Left lung (tissue), 10 donors: ENCODE data around the gene ANHX. TPM values are rescaled to one million over a fixed set of nuclear protein-coding genes. Genes with fewer than 3 reads are reported as not detected.

Experiments used
- ATAC-seq: fragments of 200-7000 bp; cut with Tn5 transposase; one replicate; pipeline ENCODE4 v1.9.1; 2020; ENCODE audit warnings: moderate library complexity
- DNase-seq, 4 donors: peaks; one replicate each; pipeline ENCODE4 v3.0.0-alpha.2; 2013 to 2020
- H3K27ac ChIP-seq, 2 donors: fragments of 200-600 bp; sonication (generic) in 1 of 2; one replicate each; pipeline versions ENCODE4 v1.5.0 to v1.8.0; 2020 to 2021
- H3K27me3 ChIP-seq, 2 donors: fragments of 200-600 bp; sonication (generic) in 1 of 2; one replicate each; pipeline versions ENCODE4 v1.5.0 to v1.8.0; 2020 to 2021
- H3K36me3 ChIP-seq, 2 donors: fragments of 200-600 bp; sonication (generic) in 1 of 2; one replicate each; pipeline versions ENCODE4 v1.5.0 to v1.8.0; 2020 to 2021
- H3K4me1 ChIP-seq, 2 donors: fragments of 200-600 bp; one replicate each; pipeline ENCODE4 v1.8.0; 2021
- H3K4me3 ChIP-seq, 2 donors: fragments of 200-600 bp; sonication (generic) in 1 of 2; one replicate each; pipeline versions ENCODE4 v1.5.0 to v1.8.0; 2020 to 2021; ENCODE audit warnings: mild to moderate bottlenecking in 1 of 2
- H3K9me3 ChIP-seq, 2 donors: fragments of 200-600 bp; sonication (generic) in 1 of 2; one replicate each; pipeline versions ENCODE4 v1.5.0 to v1.8.0; 2020 to 2021
- CTCF ChIP-seq, 2 donors: fragments of 200-600 bp; sonication (generic) in 1 of 2; IDR thresholded peaks; one replicate each; pipeline versions ENCODE4 v1.5.0 to v1.8.0; 2021; ENCODE audit warnings: antibody characterized with exemption in 2 of 2
- intact Hi-C, 2 donors: fragments of 100-400 bp; cut with DNase I; formaldehyde crosslinking; loops; one replicate each; pipeline versions ENCODE4 v1.11.2 to v1.14.2; 2022
- polyA plus RNA-seq, 6 donors: library from polyadenylated mRNA; unstranded; fragments of 120-200 nt; gene quantifications; one replicate each; pipeline ENCODE4 v1.2.1, GENCODE V29; 2013; ENCODE audit not compliant: insufficient read length in 6 of 6
- total RNA-seq, 2 donors: library from RNA; stranded (reverse); fragmentation: NEBNext Ultra II Directional; extraction: Animal tissue kit (Norgen Biotek cat#: 25700); gene quantifications; one replicate each; pipeline ENCODE4 v1.2.1, GENCODE V29; 2021
- donor health status: DM: no; HTN: yes; CAD: no.
- donor health status: DM: no; HTN: no; CAD: no.

The ANHX gene
- total and polyA plus RNA-seq, 8 donors: not detected

DNA sequence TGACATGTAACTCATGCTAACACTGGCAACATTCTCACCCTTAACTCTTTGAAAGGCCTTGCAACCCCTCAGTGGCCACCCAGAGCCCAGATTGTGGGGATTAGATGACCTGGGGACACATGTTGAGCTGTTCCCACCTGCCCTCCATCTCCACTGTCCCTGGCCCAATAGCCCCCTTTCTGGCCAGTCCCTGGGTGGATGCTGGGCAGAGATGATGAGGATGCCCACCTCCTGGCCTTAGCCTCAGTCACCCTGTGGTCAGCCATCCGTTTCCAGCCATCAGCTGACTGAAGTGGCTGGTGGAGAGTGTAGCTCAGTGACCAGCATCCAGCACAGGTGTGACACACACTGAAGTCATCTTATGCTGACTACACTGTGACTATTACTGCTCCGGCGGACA, 4.7 kb downstream of the ANHX start:
- Histone ChIP-seq H3K36me3 (no peaks in the 10 kb centered on the region), H3K4me1 (no peaks in the 10 kb centered on the region), H3K9me3 (peaks cover 0 to 89% of the 10 kb centered on the region in 2 donors), H3K27ac (no peak overlapping the region), H3K27me3 (peaks cover 0 to 10% of the 10 kb centered on the region in 2 donors), H3K4me3 (no peak overlapping the region)
- DNase-seq (no peak), ATAC-seq (no peak)
- no peak for TF ChIP-seq CTCF (IDR thresholded peaks at IDR 0.05)
- intact Hi-C loops: no loop called here

DNA sequence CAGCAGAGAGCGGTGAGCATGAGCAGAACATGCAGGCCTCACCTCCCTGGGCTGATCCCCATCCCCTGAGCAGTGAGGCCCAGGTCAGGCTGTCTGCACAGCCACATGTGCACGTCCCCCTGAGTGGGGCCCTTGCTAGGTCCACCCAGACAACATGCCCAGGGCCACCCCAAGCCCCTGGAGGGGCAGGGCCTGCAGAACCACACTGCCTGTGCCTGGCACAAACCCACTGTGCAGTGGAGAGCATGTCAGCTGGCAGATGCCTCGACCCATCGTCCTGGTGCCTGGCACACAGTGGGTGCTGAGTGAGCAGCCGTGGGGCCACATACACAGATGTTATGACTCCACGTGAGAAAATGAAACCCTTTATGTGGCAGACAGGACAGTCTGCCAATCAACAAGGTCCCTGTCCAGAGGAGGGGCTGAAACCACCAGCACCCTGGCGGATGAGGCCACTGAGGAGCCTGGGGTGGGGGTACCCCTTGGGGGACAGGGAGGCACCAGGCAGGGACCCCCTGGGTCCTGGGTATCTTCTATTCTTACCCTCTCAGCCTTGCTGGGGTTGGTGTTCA, 8.3 kb downstream of the ANHX start:
- Histone ChIP-seq H3K4me3 (no peak overlapping the region), H3K36me3 (no peaks in the 10 kb centered on the region), H3K27ac (no peak overlapping the region), H3K9me3 (peaks cover 0 to 86% of the 10 kb centered on the region in 2 donors), H3K27me3 (no peaks in the 10 kb centered on the region), H3K4me1 (no peaks in the 10 kb centered on the region)
- intact Hi-C loops: no loop called here
- TF ChIP-seq CTCF (IDR thresholded peaks at IDR 0.05): no peak
- ATAC-seq (no peak), DNase-seq (no peak)

DNA sequence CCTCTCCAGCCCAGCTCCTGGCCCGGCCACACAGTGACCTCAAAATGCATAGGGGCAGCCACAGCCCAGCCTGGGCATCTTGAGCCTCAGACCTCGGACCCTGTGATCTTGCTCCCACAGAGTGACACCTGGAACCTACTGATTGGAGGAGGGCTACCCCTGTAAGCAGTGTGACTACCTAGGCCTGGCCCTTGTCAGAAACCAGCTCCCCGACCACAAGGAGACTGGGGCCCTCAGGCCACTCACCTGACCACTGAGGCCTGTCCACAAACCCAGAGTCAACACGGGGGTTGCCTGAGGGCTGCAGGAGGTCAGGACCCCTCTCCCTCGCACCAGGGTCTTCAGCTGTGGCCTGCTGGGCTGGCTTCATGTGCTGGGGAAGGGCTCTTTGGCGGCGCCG, 9.0 kb downstream of the ANHX start:
- DNase-seq (no peak), ATAC-seq (no peak)
- peaks cover 0 to 86% of the 10 kb centered on the region in 2 donors for H3K9me3 ChIP-seq
- H3K27me3 ChIP-seq: no peaks in the 10 kb centered on the region
- H3K36me3 ChIP-seq: no peaks in the 10 kb centered on the region
- H3K4me1 ChIP-seq: no peaks in the 10 kb centered on the region
- intact Hi-C loops: no loop called here
- no peak overlapping the region for H3K27ac ChIP-seq
- TF ChIP-seq CTCF (IDR thresholded peaks at IDR 0.05): no peak
- H3K4me3 ChIP-seq: no peak overlapping the region

- intact Hi-C loops: no loop called here
- H3K4me3 ChIP-seq: no peak overlapping the region
- H3K27me3 ChIP-seq: no peaks in the 10 kb centered on the region
- no peaks in the 10 kb centered on the region for H3K36me3 ChIP-seq
- H3K9me3 ChIP-seq: peaks cover 0 to 88% of the 10 kb centered on the region in 2 donors
- ATAC-seq: no peak
- H3K27ac ChIP-seq: no peak overlapping the region
- no peak for DNase-seq
- no peaks in the 10 kb centered on the region for H3K4me1 ChIP-seq
- no peak for TF ChIP-seq CTCF (IDR thresholded peaks at IDR 0.05)
Measured at GRCh38 chr12:133225527-133225926, 10.2 kb downstream of the ANHX start.

DNA sequence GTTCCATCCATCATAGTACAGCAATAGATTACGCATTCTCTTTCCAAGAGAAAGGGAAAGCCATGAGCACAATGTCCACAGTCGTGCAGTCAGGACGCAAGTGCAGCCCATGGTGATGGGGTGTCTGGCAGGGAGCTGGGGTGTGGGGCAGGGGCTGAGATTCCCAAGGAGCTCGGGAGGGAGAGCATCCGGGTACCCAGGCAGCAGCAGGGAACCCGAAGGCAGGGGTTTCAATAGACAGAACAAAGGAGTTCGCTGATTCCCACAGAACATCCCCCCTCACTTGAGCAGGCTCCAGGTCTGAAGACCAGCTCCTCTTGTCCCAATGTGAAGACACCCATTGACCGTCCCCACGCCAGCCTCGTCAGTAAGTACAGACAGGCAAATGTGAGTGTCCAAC, 13.5 kb downstream of the ANHX start:
- H3K36me3 ChIP-seq: no peaks in the 10 kb centered on the region
- ATAC-seq (no peak), DNase-seq (no peak)
- TF ChIP-seq CTCF (IDR thresholded peaks at IDR 0.05): no peak
- H3K4me1 ChIP-seq: no peaks in the 10 kb centered on the region
- H3K4me3 ChIP-seq: no peak overlapping the region
- no peaks in the 10 kb centered on the region for H3K27me3 ChIP-seq
- H3K27ac ChIP-seq: no peak overlapping the region
- peaks cover 0 to 91% of the 10 kb centered on the region in 2 donors for H3K9me3 ChIP-seq
- intact Hi-C loops: no loop called here
